Neural progenitor cell (in vitro differentiated cells): ENCODE data around the gene IER3. TPM values are rescaled to one million over a fixed set of nuclear protein-coding genes. Genes with fewer than 3 reads are reported as not detected.

Experiments
- DNase-seq: peaks from one replicate; pipeline ENCODE4 v3.0.0-alpha.2; 2016; ENCODE audit warnings: low spot score
- H2AFZ ChIP-seq: fragments of 200-600 bp; sonication (generic); replicated peaks from 2 replicates; pipeline ENCODE4 v1.6.1; 2016; ENCODE audit warnings: antibody characterized with exemption
- H3F3A ChIP-seq: fragments of 200-600 bp; sonication (generic); 2 replicates; pipeline ENCODE4 v1.6.1; 2016; ENCODE audit warnings: antibody characterized with exemption, low read depth
- H3K27ac ChIP-seq: fragments of 200-600 bp; sonication (generic); 2 replicates; pipeline ENCODE4 v1.5.1; 2016; ENCODE audit warnings: mild to moderate bottlenecking
- H3K27me3 ChIP-seq: fragments of 200-600 bp; sonication (generic); 2 replicates; pipeline ENCODE4 v1.6.1; 2016; ENCODE audit warnings: mild to moderate bottlenecking, moderate library complexity
- H3K36me3 ChIP-seq: fragments of 200-600 bp; sonication (generic); 2 replicates; pipeline ENCODE4 v1.5.1; 2016
- H3K4me1 ChIP-seq: fragments of 200-600 bp; sonication (generic); 2 replicates; pipeline ENCODE4 v1.6.1; 2016; ENCODE audit warnings: mixed run types
- H3K4me2 ChIP-seq: fragments of 200-600 bp; sonication (generic); 2 replicates; pipeline ENCODE4 v1.6.1; 2016
- H3K4me3 ChIP-seq: fragments of 200-600 bp; sonication (generic); 2 replicates; pipeline ENCODE4 v1.5.1; 2016
- H3K79me2 ChIP-seq: fragments of 200-600 bp; sonication (generic); 2 replicates; pipeline ENCODE4 v1.6.1; 2016; ENCODE audit warnings: low read depth
- H3K9ac ChIP-seq: fragments of 200-600 bp; sonication (generic); 2 replicates; pipeline ENCODE4 v1.6.1; 2016
- H3K9me3 ChIP-seq: fragments of 200-600 bp; sonication (generic); 2 replicates; pipeline ENCODE4 v1.5.1; 2016; ENCODE audit warnings: low read depth
- H4K20me1 ChIP-seq: fragments of 200-600 bp; sonication (generic); 2 replicates; pipeline ENCODE4 v1.6.1; 2016; ENCODE audit warnings: low read depth
- H3K27ac Mint-ChIP-seq: 3 replicates; pipeline ENCODE4 v1.8.0; 2021; ENCODE audit warnings: mixed read lengths
- H3K27me3 Mint-ChIP-seq: 2 replicates; pipeline ENCODE4 v1.8.0; 2022; ENCODE audit warnings: low read depth, mild to moderate bottlenecking, inconsistent platforms, moderate library complexity, mixed read lengths; ENCODE audit not compliant: insufficient read depth
- H3K36me3 Mint-ChIP-seq: 3 replicates; pipeline ENCODE4 v1.8.0; 2021; ENCODE audit warnings: mixed read lengths
- H3K4me1 Mint-ChIP-seq: 3 replicates; pipeline ENCODE4 v1.8.0; 2021; ENCODE audit warnings: mixed read lengths
- H3K4me3 Mint-ChIP-seq: 3 replicates; pipeline ENCODE4 v1.8.0; 2021; ENCODE audit warnings: mild to moderate bottlenecking, moderate library complexity, mixed read lengths
- H3K9me3 Mint-ChIP-seq: 3 replicates; pipeline ENCODE4 v1.8.0; 2020; ENCODE audit warnings: mixed read lengths
- CTCF ChIP-seq: fragments of 200-600 bp; sonication (generic); IDR thresholded peaks from 2 replicates; pipeline ENCODE4 v1.5.1; 2017; ENCODE audit warnings: antibody characterized with exemption, mild to moderate bottlenecking
- EZH2 ChIP-seq: fragments of 200-600 bp; sonication (generic); IDR thresholded peaks from 2 replicates; pipeline ENCODE4 v1.6.1; 2017; ENCODE audit warnings: antibody characterized with exemption, mild to moderate bottlenecking, moderate library complexity
- EZH2phosphoT487 ChIP-seq: fragments of 200-600 bp; sonication (generic); IDR thresholded peaks from 2 replicates; pipeline ENCODE4 v1.6.1; 2017; ENCODE audit warnings: antibody characterized with exemption
- total RNA-seq: library from RNA; depleted of rRNA; stranded (reverse); fragments of >200 nt; gene quantifications from 2 replicates; pipeline ENCODE4 v1.2.3, GENCODE V29; 2015; ENCODE audit warnings: low replicate concordance

IER3 gene
- total RNA-seq, 1 donor from 2014 or later = 2.0 TPM

DNA sequence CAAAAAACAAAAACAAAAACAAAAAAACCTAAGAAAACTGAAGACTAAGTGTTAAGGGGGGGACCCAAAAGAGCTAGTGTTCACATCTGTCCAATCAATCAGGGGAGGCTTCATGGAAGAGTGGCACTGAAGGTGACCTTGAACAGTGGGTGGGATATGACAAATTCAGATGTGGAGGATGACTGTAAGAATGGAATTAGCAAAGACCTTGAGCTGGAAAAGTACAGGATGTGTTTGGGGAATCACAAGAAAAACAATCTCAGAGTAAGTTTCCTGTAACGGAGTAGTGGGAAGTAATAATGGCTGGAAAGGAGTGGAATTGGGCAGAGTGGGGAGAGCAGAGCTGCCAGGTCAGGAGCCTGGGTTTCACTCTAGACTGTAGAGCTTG lies 2.9 kb upstream of the IER3 start:
- H3K27me3 Mint-ChIP-seq = peaks cover 7% of the 10 kb centered on the region
- Histone ChIP-seq H3K4me1 (no peaks in the 10 kb centered on the region), H4K20me1 (no peaks in the 10 kb centered on the region), H3K9me3 (no peaks in the 10 kb centered on the region), H3K79me2 (peaks cover under 1% of the 10 kb centered on the region), H3K27ac (no peak overlapping the region), H3K4me2 (no peak overlapping the region), H2AFZ (no peak overlapping the region), H3K27me3 (peaks cover 14% of the 10 kb centered on the region), H3K4me3 (no peak overlapping the region), H3K9ac (no peak overlapping the region), H3F3A (peaks cover 16% of the 10 kb centered on the region), H3K36me3 (no peaks in the 10 kb centered on the region)
- DNase-seq = no peak
- no peaks in the 10 kb centered on the region for H3K9me3 Mint-ChIP-seq
- no peaks in the 10 kb centered on the region for H3K36me3 Mint-ChIP-seq
- peak overlapping the region; percentile 17 for H3K4me3 Mint-ChIP-seq
- H3K4me1 Mint-ChIP-seq = peaks cover 33% of the 10 kb centered on the region
- TF ChIP-seq CTCF = no peak
- no peak for TF ChIP-seq EZH2
- no peak for TF ChIP-seq EZH2phosphoT487
- H3K27ac Mint-ChIP-seq = peak overlapping the region; percentile 13

DNA sequence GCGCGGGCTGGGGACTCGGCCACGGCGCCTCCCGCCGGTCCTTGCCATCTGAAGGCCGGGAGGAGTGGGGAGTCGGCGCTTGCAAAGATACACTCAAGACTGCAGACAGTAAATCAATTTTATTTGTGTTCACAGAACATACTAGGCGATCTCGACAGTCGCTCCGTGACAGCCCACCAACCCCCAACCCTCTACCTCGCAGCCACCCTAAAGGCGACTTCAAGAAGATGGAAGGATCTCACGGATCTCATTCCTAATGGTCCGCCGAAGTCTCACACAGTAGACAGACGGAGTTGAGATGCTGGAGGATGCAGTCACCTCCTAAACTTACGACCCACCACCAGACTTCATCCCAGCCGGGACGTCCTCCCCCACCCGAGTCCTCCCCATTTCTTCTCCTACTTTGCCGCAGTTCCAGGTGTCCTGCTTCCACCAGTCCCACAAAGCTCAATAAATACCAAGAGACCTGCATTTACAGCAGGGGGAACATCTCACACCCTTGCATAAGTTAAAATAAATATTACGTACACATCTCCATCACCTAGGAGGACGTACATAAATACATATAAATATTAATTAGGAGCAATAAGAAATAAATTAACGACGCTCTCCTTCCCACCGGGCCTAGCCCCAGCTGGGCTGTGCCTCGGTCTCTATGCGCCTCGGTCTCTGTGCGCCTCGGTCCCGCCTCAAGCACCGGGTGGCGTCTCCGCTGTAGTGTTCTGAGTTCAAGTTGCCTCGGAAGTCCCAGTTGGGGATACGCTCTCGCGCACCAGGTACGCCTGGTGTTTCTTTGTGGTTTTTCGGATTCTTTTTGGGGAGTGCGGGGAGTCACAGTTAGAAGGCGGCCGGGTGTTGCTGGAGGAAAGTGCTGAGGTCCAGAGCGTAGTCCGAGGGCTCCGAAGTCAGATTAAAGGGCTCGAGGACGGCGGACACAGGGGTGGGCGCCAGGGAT lies 971 bp downstream of the IER3 start:
- peaks cover 8% of the 10 kb centered on the region for H3K27me3 Mint-ChIP-seq
- H3K36me3 Mint-ChIP-seq = peaks cover 22% of the 10 kb centered on the region
- peak overlapping the region; percentile 98 for H3K4me2 ChIP-seq
- peak overlapping the region; percentile 85 for H3K4me3 ChIP-seq
- DNase-seq = no peak
- peaks cover 27% of the 10 kb centered on the region for H3K79me2 ChIP-seq
- H3K27ac Mint-ChIP-seq = peak overlapping the region; percentile 59
- H3K36me3 ChIP-seq = no peaks in the 10 kb centered on the region
- peaks cover 5% of the 10 kb centered on the region for H3K4me1 ChIP-seq
- H3K4me3 Mint-ChIP-seq = peak overlapping the region; percentile 91
- H3F3A ChIP-seq = peaks cover 16% of the 10 kb centered on the region
- H3K9ac ChIP-seq = no peak overlapping the region
- peak overlapping the region; percentile 34 for H2AFZ ChIP-seq
- peaks cover 10% of the 10 kb centered on the region for H4K20me1 ChIP-seq
- H3K9me3 ChIP-seq = no peaks in the 10 kb centered on the region
- peak; percentile 75 for TF ChIP-seq EZH2
- TF ChIP-seq CTCF = no peak
- TF ChIP-seq EZH2phosphoT487 = peak; percentile 70
- no peaks in the 10 kb centered on the region for H3K9me3 Mint-ChIP-seq
- H3K27ac ChIP-seq = no peak overlapping the region
- peaks cover 14% of the 10 kb centered on the region for H3K27me3 ChIP-seq
- peaks cover 52% of the 10 kb centered on the region for H3K4me1 Mint-ChIP-seq

GRCh38 chr6:30742316-30743098 lies 1.8 kb downstream of the IER3 start, which contains the start of gene FLOT1:
FLOT1 (minus strand) TSS chr6:30742687; CDS start chr6:30742189, 498 bp downstream.
- Histone ChIP-seq H3K4me1 (peaks cover 5% of the 10 kb centered on the region), H3K9me3 (no peaks in the 10 kb centered on the region), H3F3A (peaks cover 16% of the 10 kb centered on the region), H3K4me3 (peak within 1 kb of the TSS; percentile 85), H3K27ac (no peak within 1 kb of the TSS), H3K36me3 (no peaks in the 10 kb centered on the region), H2AFZ (peak within 1 kb of the TSS; percentile 67), H4K20me1 (peaks cover 10% of the 10 kb centered on the region), H3K27me3 (peaks cover 14% of the 10 kb centered on the region), H3K4me2 (peak within 1 kb of the TSS; percentile 98), H3K79me2 (peaks cover 27% of the 10 kb centered on the region), H3K9ac (peak within 1 kb of the TSS; percentile 47)
- Mint-ChIP-seq H3K9me3 (no peaks in the 10 kb centered on the region), H3K27ac (peak within 1 kb of the TSS; percentile 92), H3K36me3 (peaks cover 26% of the 10 kb centered on the region), H3K4me1 (peaks cover 47% of the 10 kb centered on the region), H3K27me3 (peaks cover 8% of the 10 kb centered on the region), H3K4me3 (peak within 1 kb of the TSS; percentile 91)
- TF ChIP-seq EZH2phosphoT487 (no peak), EZH2 (no peak), CTCF (no peak)
- DNase-seq = peak; percentile 88
